Sigmoid colon (tissue), 3 donors: ENCODE results near the gene MTMR2.

Experiments
- POLR2A ChIP-seq, 2 donors: fragments of 450-650 bp; IDR thresholded peaks; one replicate each; pipeline ENCODE4 v1.6.1; 2016; ENCODE audit warnings: antibody characterized with exemption in 2 of 2, mild to moderate bottlenecking in 2 of 2, moderate library complexity in 2 of 2
- TF ChIP-seq, protein P1 (sequence below), 4 experiments: fragments of 450-650 bp in 3 of 4; fragments of 200-600 bp in 1 of 4; IDR thresholded peaks; one replicate each; pipeline ENCODE4 v1.5.1; 2016 to 2019; ENCODE audit warnings: antibody characterized with exemption in 4 of 4, mild to moderate bottlenecking in 3 of 4, moderate library complexity in 2 of 4

DNA sequence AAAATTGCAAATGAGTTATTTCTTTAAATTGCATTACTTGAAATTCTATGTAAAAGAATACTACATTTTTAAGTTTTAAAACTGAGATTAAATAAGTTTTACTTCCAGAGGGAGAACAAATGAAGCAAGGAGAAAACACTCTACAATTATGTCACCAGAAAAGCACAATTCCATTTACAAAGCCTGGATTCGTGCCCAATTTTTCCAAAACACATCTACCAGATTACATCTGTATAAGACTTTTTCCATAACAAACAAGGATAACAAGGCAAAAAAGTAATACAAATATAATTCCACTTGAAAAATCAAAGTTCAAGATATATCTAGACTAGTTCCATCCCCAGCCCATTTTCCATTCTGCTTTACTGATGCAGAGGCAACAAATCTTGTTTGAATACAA is 40.5 kb downstream of the MTMR2 start:
- TF ChIP-seq, protein P1, sequence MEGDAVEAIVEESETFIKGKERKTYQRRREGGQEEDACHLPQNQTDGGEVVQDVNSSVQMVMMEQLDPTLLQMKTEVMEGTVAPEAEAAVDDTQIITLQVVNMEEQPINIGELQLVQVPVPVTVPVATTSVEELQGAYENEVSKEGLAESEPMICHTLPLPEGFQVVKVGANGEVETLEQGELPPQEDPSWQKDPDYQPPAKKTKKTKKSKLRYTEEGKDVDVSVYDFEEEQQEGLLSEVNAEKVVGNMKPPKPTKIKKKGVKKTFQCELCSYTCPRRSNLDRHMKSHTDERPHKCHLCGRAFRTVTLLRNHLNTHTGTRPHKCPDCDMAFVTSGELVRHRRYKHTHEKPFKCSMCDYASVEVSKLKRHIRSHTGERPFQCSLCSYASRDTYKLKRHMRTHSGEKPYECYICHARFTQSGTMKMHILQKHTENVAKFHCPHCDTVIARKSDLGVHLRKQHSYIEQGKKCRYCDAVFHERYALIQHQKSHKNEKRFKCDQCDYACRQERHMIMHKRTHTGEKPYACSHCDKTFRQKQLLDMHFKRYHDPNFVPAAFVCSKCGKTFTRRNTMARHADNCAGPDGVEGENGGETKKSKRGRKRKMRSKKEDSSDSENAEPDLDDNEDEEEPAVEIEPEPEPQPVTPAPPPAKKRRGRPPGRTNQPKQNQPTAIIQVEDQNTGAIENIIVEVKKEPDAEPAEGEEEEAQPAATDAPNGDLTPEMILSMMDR (IDR thresholded peaks at IDR 0.05): no peak
- TF ChIP-seq POLR2A (IDR thresholded peaks at IDR 0.05): no peak
